ENCODE measurements around the gene SRGAP3. TPM values are rescaled to one million over a fixed set of nuclear protein-coding genes. Genes with fewer than 3 reads are reported as not detected.

Gene SRGAP3
- total RNA-seq, 6 experiments from 2014 or later, result 1.8 to 5.2 (median 3.1) TPM

DNA sequence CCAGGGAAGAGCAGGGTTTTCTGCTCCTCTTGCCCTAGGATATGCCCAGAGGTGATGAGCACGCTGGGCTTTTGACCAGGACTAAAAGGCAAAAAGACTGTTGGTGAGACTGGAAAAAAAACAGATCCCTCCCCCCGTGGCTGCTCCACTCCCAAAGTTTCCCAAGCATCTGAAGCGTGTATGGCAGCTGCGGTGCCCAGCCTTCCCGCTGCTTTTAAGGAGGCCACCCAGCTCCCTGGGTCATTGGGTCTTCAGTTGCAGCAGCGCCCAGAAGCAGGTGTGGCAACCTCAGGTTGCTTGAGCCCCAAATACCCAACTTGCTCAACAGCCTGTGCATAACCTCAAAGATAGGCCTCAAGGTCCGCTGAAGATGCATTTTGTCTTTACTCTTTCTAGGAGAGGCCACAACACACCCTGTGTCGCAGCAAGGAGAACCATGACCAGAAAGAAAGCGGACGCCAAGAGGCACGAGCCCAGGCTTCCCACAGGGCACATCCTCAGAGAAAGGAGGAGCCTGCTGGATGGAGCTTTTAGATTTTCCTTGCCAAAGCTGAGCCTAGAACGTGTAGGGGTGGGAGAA, 2.0 kb downstream of the SRGAP3 start:
- Histone ChIP-seq H3K27me3 (no peaks in the 10 kb centered on the region), H3K27ac (no peak overlapping the region), H3K4me1 (peaks cover 0 to 6% (median 0%) of the 10 kb centered on the region in 4 donors), H3K9me3 (no peaks in the 10 kb centered on the region), H3K36me3 (no peaks in the 10 kb centered on the region), H3K4me3 (no peak overlapping the region)
- ATAC-seq (no peak), DNase-seq (no peak)
- TF ChIP-seq, protein P1, sequence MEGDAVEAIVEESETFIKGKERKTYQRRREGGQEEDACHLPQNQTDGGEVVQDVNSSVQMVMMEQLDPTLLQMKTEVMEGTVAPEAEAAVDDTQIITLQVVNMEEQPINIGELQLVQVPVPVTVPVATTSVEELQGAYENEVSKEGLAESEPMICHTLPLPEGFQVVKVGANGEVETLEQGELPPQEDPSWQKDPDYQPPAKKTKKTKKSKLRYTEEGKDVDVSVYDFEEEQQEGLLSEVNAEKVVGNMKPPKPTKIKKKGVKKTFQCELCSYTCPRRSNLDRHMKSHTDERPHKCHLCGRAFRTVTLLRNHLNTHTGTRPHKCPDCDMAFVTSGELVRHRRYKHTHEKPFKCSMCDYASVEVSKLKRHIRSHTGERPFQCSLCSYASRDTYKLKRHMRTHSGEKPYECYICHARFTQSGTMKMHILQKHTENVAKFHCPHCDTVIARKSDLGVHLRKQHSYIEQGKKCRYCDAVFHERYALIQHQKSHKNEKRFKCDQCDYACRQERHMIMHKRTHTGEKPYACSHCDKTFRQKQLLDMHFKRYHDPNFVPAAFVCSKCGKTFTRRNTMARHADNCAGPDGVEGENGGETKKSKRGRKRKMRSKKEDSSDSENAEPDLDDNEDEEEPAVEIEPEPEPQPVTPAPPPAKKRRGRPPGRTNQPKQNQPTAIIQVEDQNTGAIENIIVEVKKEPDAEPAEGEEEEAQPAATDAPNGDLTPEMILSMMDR (IDR thresholded peaks at IDR 0.05), result no peak
- TF ChIP-seq POLR2A (IDR thresholded peaks at IDR 0.05), result no peak
- intact Hi-C loops (cut with DNase I), result no loop called here
- 78% methylated on average over 7 of the region's 12 CpGs for WGBS (ENCODE audit: insufficient coverage, low coverage, low lambda C conversion rate, missing lambda C conversion rate)

DNA sequence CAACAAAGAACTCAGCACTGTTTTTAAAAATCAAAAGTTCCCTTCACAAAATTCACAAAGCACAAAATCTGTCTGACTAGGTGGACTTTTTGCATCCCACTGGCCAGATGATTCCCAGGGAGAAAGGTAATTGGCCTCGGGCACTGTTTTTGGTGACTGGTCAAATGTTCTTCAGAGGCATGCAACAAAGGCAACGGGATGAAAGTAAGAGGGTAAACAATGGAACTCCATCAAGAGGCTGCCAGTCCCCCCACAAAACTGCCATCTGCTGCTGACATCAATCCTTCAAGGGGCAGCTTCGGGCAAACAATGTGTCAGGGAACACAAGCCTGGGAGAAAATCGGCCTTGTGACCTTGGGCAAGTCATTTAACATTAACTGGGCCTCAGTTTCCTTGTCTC, 3.3 kb downstream of the SRGAP3 start:
- WGBS (ENCODE audit: insufficient coverage, low coverage, low lambda C conversion rate, missing lambda C conversion rate), result 76% methylated on average over 4 of the region's 4 CpGs
- TF ChIP-seq, protein P1 (IDR thresholded peaks at IDR 0.05), result no peak
- no peak for TF ChIP-seq POLR2A (IDR thresholded peaks at IDR 0.05)
- H3K27me3 ChIP-seq, result no peaks in the 10 kb centered on the region
- no peak overlapping the region for H3K27ac ChIP-seq
- peaks cover 0 to 6% (median 0%) of the 10 kb centered on the region in 4 donors for H3K4me1 ChIP-seq
- H3K4me3 ChIP-seq, result no peak overlapping the region
- no peak for DNase-seq
- no peak for ATAC-seq
- intact Hi-C loops (cut with DNase I), result no loop called here
- no peaks in the 10 kb centered on the region for H3K9me3 ChIP-seq
- H3K36me3 ChIP-seq, result no peaks in the 10 kb centered on the region

DNA sequence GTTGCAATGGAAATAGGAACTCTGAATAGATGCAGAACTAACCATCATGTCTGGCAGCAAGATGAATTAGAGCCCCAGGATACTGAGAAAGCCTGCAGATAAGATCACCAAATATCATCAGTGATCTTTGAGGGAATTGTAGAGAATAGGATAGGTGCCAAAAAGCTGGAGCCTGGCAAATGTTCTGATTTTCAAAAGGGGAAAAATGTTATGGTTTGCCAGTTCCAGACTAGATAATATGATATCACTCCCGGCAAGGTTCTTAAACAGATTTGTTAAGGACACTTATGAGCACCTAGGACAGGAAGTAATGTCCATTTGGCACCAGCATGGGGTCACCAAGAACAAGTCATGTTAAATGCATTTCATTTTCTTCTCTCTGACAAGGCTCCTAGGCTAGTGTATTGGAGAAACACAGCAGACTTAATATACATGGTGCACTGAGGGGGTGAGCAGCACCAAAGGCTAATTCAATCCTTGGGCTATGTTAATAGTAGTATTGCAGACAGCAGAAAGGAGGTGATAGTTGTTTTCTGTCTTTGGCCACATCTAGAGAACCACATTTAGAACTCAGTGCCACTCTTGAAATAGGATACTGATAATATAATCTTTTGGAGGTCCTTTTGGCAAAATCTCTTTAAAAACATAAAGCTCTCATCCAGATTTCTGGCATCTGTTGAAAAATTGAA, 4.8 kb downstream of the SRGAP3 start:
- WGBS (ENCODE audit: insufficient coverage, low coverage, low lambda C conversion rate, missing lambda C conversion rate), result 58% methylated on average over 1 of the region's 1 CpG
- H3K4me3 ChIP-seq, result no peak overlapping the region
- no peaks in the 10 kb centered on the region for H3K27me3 ChIP-seq
- TF ChIP-seq, protein P1 (IDR thresholded peaks at IDR 0.05), result no peak
- TF ChIP-seq POLR2A (IDR thresholded peaks at IDR 0.05), result no peak
- intact Hi-C loops (cut with DNase I), result no loop called here
- no peaks in the 10 kb centered on the region for H3K9me3 ChIP-seq
- no peak for ATAC-seq
- peaks cover 0 to 6% (median 0%) of the 10 kb centered on the region in 4 donors for H3K4me1 ChIP-seq
- H3K27ac ChIP-seq, result no peak overlapping the region
- DNase-seq, result no peak
- no peaks in the 10 kb centered on the region for H3K36me3 ChIP-seq

DNA sequence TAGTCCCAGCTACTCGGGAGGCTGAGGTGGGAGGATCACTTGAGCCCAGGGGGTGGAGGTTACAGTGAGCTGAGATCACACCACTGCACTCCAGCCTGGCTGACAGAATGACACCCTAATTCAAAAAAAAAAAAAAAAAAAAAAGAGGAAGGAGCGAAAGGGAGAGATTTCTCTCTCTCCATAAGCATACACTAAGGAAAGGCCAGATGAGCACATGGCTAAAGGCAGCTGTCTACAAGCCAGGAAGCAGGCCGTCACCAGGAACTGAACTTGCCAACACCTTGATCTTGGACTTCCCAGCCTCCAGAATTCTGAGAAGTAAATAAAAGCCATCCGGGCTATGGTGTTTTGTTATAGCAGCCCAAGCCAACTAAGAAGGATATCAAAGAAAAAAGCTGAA, 7.5 kb downstream of the SRGAP3 start:
- DNase-seq, result no peak
- intact Hi-C loops (cut with DNase I), result no loop called here
- no peak overlapping the region for H3K27ac ChIP-seq
- H3K27me3 ChIP-seq, result no peaks in the 10 kb centered on the region
- H3K4me1 ChIP-seq, result no peaks in the 10 kb centered on the region
- no peak for ATAC-seq
- no peak overlapping the region for H3K4me3 ChIP-seq
- H3K36me3 ChIP-seq, result no peaks in the 10 kb centered on the region
- no peak for TF ChIP-seq POLR2A (IDR thresholded peaks at IDR 0.05)
- TF ChIP-seq, protein P1 (IDR thresholded peaks at IDR 0.05), result no peak
- WGBS (ENCODE audit: insufficient coverage, low coverage, low lambda C conversion rate, missing lambda C conversion rate), result 82% methylated on average over 3 of the region's 4 CpGs
- no peaks in the 10 kb centered on the region for H3K9me3 ChIP-seq
